Sigmoid colon (tissue), 7 donors: ENCODE results near the gene TBC1D16. TPM values are rescaled to one million over a fixed set of nuclear protein-coding genes. Genes with fewer than 3 reads are reported as not detected.

Experiments used
- DNase-seq: peaks from one replicate; pipeline ENCODE4 v3.0.0-alpha.2; 2019
- H3K27ac ChIP-seq, 4 donors: fragments of 200-600 bp; sonication (generic); one replicate each; pipeline ENCODE4 v1.5.1; 2016 to 2019; ENCODE audit warnings: mild to moderate bottlenecking in 1 of 4
- H3K27me3 ChIP-seq, 3 donors: fragments of 200-600 bp; sonication (generic); one replicate each; pipeline ENCODE4 v1.5.1; 2019; ENCODE audit warnings: mild to moderate bottlenecking in 1 of 3
- H3K36me3 ChIP-seq, 4 donors: fragments of 200-600 bp; sonication (generic); one replicate each; pipeline ENCODE4 v1.5.1; 2016 to 2019
- H3K4me1 ChIP-seq, 4 donors: fragments of 200-600 bp; sonication (generic); one replicate each; pipeline ENCODE4 v1.5.1; 2017 to 2019
- H3K4me3 ChIP-seq, 4 donors: fragments of 200-600 bp; sonication (generic); one replicate each; pipeline ENCODE4 v1.5.1; 2017 to 2019; ENCODE audit warnings: mild to moderate bottlenecking in 2 of 4, moderate library complexity in 1 of 4
- H3K9me3 ChIP-seq, 4 donors: fragments of 200-600 bp in 3 of 4; sonication (generic) in 3 of 4; one replicate each; pipeline versions ENCODE4 v1.5.1 to v1.6.1; 2013 to 2019
- CTCF ChIP-seq, 4 experiments: fragments of 450-650 bp in 3 of 4; fragments of 200-600 bp in 1 of 4; IDR thresholded peaks; one replicate each; pipeline ENCODE4 v1.5.1; 2016 to 2019; ENCODE audit warnings: antibody characterized with exemption in 4 of 4, mild to moderate bottlenecking in 3 of 4, moderate library complexity in 2 of 4
- EP300 ChIP-seq, 4 donors: sonication (generic); formaldehyde crosslinking; IDR thresholded peaks; one replicate each; pipeline ENCODE4 v1.6.1; 2017; ENCODE audit warnings: antibody characterized with exemption in 4 of 4
- POLR2A ChIP-seq, 2 donors: fragments of 450-650 bp; IDR thresholded peaks; one replicate each; pipeline ENCODE4 v1.6.1; 2016; ENCODE audit warnings: antibody characterized with exemption in 2 of 2, mild to moderate bottlenecking in 2 of 2, moderate library complexity in 2 of 2
- POLR2AphosphoS5 ChIP-seq, 4 donors: sonication (generic); formaldehyde crosslinking; IDR thresholded peaks; one replicate each; pipeline ENCODE4 v1.6.1; 2017; ENCODE audit warnings: antibody characterized with exemption in 4 of 4
- WGBS, 2 donors: extraction: QIAGEN DNeasy Blood & Tissue Kit; methylation state at CpG; one replicate each; pipeline ENCODE4 v1.1.7; 2013; 5-methylcytosine and 5-hydroxymethylcytosine counted together
- intact Hi-C: fragments of 100-400 bp; cut with DNase I; formaldehyde crosslinking; loops from one replicate; pipeline ENCODE4 v1.15.1; 2023
- polyA plus RNA-seq, 3 donors: library from polyadenylated mRNA; stranded (reverse); fragments of 200-250 nt; gene quantifications; one replicate each; pipeline ENCODE4 v1.2.3, GENCODE V29; 2013
- total RNA-seq, 4 donors: library from RNA; depleted of rRNA; stranded (reverse); fragments of >200 nt; gene quantifications; one replicate each; pipeline ENCODE4 v1.1.0, GENCODE V29; 2016
- donor health status: healthy with polysubstance abuse.
- donor health status: Bipolar disorder and iron deficiency.
- donor health status: healthy.

The TBC1D16 gene
- total and polyA plus RNA-seq, 7 donors, result 3.6 to 21.9 (median 15.7) TPM

GRCh38 chr17:79934653-79934970 is 101.1 kb downstream of the TBC1D16 start:
- H3K36me3 ChIP-seq, result peaks cover 0 to 5% (median 0%) of the 10 kb centered on the region in 4 donors
- 77 to 82% methylated on average over 9 of the region's 9 CpGs for WGBS, 2 donors
- peaks cover 21 to 35% (median 22%) of the 10 kb centered on the region in 3 donors for H3K27me3 ChIP-seq
- no peaks in the 10 kb centered on the region for H3K9me3 ChIP-seq
- peaks cover 0 to 17% (median 15%) of the 10 kb centered on the region in 4 donors for H3K4me1 ChIP-seq
- no peak for DNase-seq
- H3K27ac ChIP-seq, result no peak overlapping the region
- no peak for TF ChIP-seq EP300 (IDR thresholded peaks at IDR 0.05)
- TF ChIP-seq POLR2A (IDR thresholded peaks at IDR 0.05), result no peak
- no peak for TF ChIP-seq POLR2AphosphoS5 (IDR thresholded peaks at IDR 0.05)
- TF ChIP-seq CTCF (IDR thresholded peaks at IDR 0.05), result no peak
- no peak overlapping the region for H3K4me3 ChIP-seq
- intact Hi-C loops, result no loop called here

- Histone ChIP-seq H3K4me3 (no peak overlapping the region), H3K9me3 (no peaks in the 10 kb centered on the region), H3K27me3 (peaks cover 26 to 41% (median 26%) of the 10 kb centered on the region in 3 donors), H3K36me3 (no peaks in the 10 kb centered on the region), H3K27ac (no peak overlapping the region), H3K4me1 (peaks cover 0 to 17% (median 15%) of the 10 kb centered on the region in 4 donors)
- TF ChIP-seq POLR2AphosphoS5 (IDR thresholded peaks at IDR 0.05) (no peak), CTCF (IDR thresholded peaks at IDR 0.05) (no peak), POLR2A (IDR thresholded peaks at IDR 0.05) (no peak), EP300 (IDR thresholded peaks at IDR 0.05) (no peak)
- intact Hi-C loops, result no loop called here
- WGBS, 2 donors, result 30 to 41% methylated on average over 22 of the region's 22 CpGs
- no peak for DNase-seq
Observed at GRCh38 chr17:79933863-79934652, 101.6 kb downstream of the TBC1D16 start.

DNA sequence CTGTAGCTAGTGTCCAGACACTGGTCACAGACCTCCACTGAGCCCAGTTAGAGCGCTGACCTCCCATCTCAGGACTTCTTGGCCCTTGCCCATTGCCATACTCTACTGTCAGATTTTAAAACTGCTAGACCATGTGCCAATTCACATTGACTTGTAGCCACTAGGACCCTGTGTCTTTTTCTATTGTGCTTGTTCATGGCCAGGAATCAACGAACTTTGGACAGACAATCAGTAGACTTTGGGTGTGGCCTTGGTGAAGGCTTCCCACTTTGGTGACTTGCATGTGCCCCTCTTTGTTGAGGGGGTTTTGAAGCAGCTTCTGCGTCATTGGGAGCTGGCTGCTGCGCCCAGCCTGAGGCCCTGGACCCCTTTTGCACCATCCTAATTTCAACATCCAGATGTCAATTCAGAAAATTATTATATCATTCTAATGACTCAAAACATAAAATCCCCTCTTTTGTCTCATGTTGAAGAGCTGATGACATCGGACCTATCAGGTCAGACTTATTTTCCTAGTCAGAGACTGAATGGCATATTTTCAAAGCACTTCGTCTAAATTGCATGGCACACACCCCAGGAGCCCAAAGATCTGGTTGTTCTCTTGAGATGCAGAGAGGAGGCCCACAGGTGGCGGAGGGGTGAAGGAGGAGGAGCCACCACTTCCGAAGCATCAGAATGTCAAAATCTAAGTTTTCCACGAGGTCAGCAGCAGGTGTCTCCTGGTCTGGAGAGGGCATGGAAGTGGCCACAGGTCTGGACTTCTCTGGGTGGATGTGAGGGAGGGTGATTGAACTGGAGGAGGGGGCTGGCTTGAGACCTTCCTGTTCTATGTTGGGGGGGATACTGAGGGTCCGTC is 103.0 kb downstream of the TBC1D16 start:
- Histone ChIP-seq H3K36me3 (no peaks in the 10 kb centered on the region), H3K4me1 (peaks cover 0 to 17% (median 15%) of the 10 kb centered on the region in 4 donors), H3K9me3 (no peaks in the 10 kb centered on the region), H3K27me3 (peaks cover 31 to 54% (median 40%) of the 10 kb centered on the region in 3 donors), H3K27ac (no peak overlapping the region), H3K4me3 (no peak overlapping the region)
- WGBS, 2 donors, result 63 to 64% methylated on average over 10 of the region's 10 CpGs
- intact Hi-C loops, result no loop called here
- TF ChIP-seq EP300 (IDR thresholded peaks at IDR 0.05), result no peak
- no peak for TF ChIP-seq POLR2A (IDR thresholded peaks at IDR 0.05)
- TF ChIP-seq POLR2AphosphoS5 (IDR thresholded peaks at IDR 0.05), result no peak
- no peak for TF ChIP-seq CTCF (IDR thresholded peaks at IDR 0.05)
- DNase-seq, result no peak

- peaks cover 0 to 16% (median 14%) of the 10 kb centered on the region in 4 donors for H3K4me1 ChIP-seq
- peaks cover 37 to 63% (median 48%) of the 10 kb centered on the region in 3 donors for H3K27me3 ChIP-seq
Observed at GRCh38 chr17:79931817-79932309, 103.8 kb downstream of the TBC1D16 start.

More at GRCh38 chr17:79931817-79932309, 103.8 kb downstream of the TBC1D16 start:
- Histone ChIP-seq H3K27ac (no peak overlapping the region), H3K36me3 (no peaks in the 10 kb centered on the region), H3K9me3 (no peaks in the 10 kb centered on the region), H3K4me3 (no peak overlapping the region)
- intact Hi-C loops, result no loop called here
- TF ChIP-seq POLR2A (IDR thresholded peaks at IDR 0.05) (no peak), POLR2AphosphoS5 (IDR thresholded peaks at IDR 0.05) (no peak), CTCF (IDR thresholded peaks at IDR 0.05) (no peak), EP300 (IDR thresholded peaks at IDR 0.05) (no peak)
- WGBS, 2 donors, result 49 to 73% methylated on average over 10 of the region's 10 CpGs
- DNase-seq, result no peak
